CD8-positive, alpha-beta memory T cell (primary cell): ENCODE measurements around the gene ARHGEF25. TPM values are rescaled to one million over a fixed set of nuclear protein-coding genes. Genes with fewer than 3 reads are reported as not detected.

ENCODE experiments used
- CTCF ChIA-PET: fragments of 350-600 bp; sonication (Branson Sonifier 250); formaldehyde crosslinking; loops from one replicate; lab custom pipeline; 2021; ENCODE audit warnings: antibody characterized with exemption; lab: Charles Lee
- POLR2A ChIA-PET: fragments of 350-600 bp; sonication (Branson Sonifier 250); formaldehyde crosslinking; loops from one replicate; lab custom pipeline; 2021; ENCODE audit warnings: antibody characterized with exemption; lab: Charles Lee
- DNase-seq, 5 donors: peaks; one replicate each; pipeline versions ENCODE4 v3.0.0 to v3.0.0-alpha.2; 2020 to 2022; ENCODE audit warnings: mixed read lengths in 1 of 5
- H3K27ac ChIP-seq: one replicate; pipeline ENCODE4 v1.7.0; 2013; ENCODE audit warnings: low read depth, mild to moderate bottlenecking, low read length, moderate library complexity
- H3K27me3 ChIP-seq: 2 replicates; pipeline ENCODE4 v1.7.0; 2013; ENCODE audit warnings: low read length, mild to moderate bottlenecking; ENCODE audit not compliant: insufficient read depth, poor library complexity, severe bottlenecking
- H3K36me3 ChIP-seq: 2 replicates; pipeline ENCODE4 v1.7.0; 2013; ENCODE audit warnings: mild to moderate bottlenecking, low read length, moderate library complexity; ENCODE audit not compliant: insufficient read depth
- H3K4me1 ChIP-seq: 2 replicates; pipeline ENCODE4 v1.7.0; 2013; ENCODE audit warnings: mild to moderate bottlenecking, low read length, moderate library complexity; ENCODE audit not compliant: insufficient read depth
- H3K4me3 ChIP-seq: 2 replicates; pipeline ENCODE4 v1.7.0; 2013; ENCODE audit warnings: mild to moderate bottlenecking, low read length
- H3K9me3 ChIP-seq: 2 replicates; pipeline ENCODE4 v1.7.0; 2013; ENCODE audit warnings: mild to moderate bottlenecking, low read length
- H3K27ac Mint-ChIP-seq, 8 donors: one replicate each; pipeline ENCODE4 v1.8.0; 2020 to 2021; ENCODE audit warnings: mixed read lengths in 8 of 8, mild to moderate bottlenecking in 6 of 8, inconsistent platforms in 3 of 8, moderate library complexity in 3 of 8
- H3K27me3 Mint-ChIP-seq, 2 donors: one replicate each; pipeline ENCODE4 v1.8.0; 2020 to 2021; ENCODE audit warnings: mixed read lengths in 2 of 2, mild to moderate bottlenecking in 1 of 2, moderate library complexity in 1 of 2
- H3K36me3 Mint-ChIP-seq, 3 donors: one replicate each; pipeline ENCODE4 v1.8.0; 2020 to 2021; ENCODE audit warnings: mixed read lengths in 3 of 3, inconsistent platforms in 1 of 3, mild to moderate bottlenecking in 1 of 3
- H3K4me1 Mint-ChIP-seq, 3 donors: one replicate each; pipeline ENCODE4 v1.8.0; 2020 to 2021; ENCODE audit warnings: mixed read lengths in 3 of 3, inconsistent platforms in 1 of 3, mild to moderate bottlenecking in 1 of 3
- H3K4me3 Mint-ChIP-seq, 7 donors: one replicate each; pipeline ENCODE4 v1.8.0; 2020 to 2021; ENCODE audit warnings: mixed read lengths in 7 of 7, mild to moderate bottlenecking in 6 of 7, moderate library complexity in 4 of 7, inconsistent platforms in 2 of 7
- H3K9me3 Mint-ChIP-seq, 5 donors: one replicate each; pipeline ENCODE4 v1.8.0; 2020 to 2022; ENCODE audit warnings: mixed read lengths in 5 of 5, mild to moderate bottlenecking in 3 of 5, moderate library complexity in 2 of 5, inconsistent platforms in 1 of 5
- polyA plus RNA-seq: library from polyadenylated mRNA; unstranded; fragments of 300-500 nt; fragmentation: Illumina TruSeq; gene quantifications from one replicate; pipeline ENCODE4 v1.2.3, GENCODE V29; 2021
- total RNA-seq, 2 experiments: library from RNA; stranded (reverse); gene quantifications; one replicate each; pipeline ENCODE4 v1.2.3, GENCODE V29; 2021

Gene ARHGEF25
- total and polyA plus RNA-seq, 3 experiments from 2014 or later: 1.4 to 1.9 TPM; not detected in 1

- Mint-ChIP-seq H3K27ac (peak overlapping the region in 1 of 8 donors; percentile 79), H3K4me1 (no peaks in the 10 kb centered on the region), H3K27me3 (peaks cover 0 to 2% of the 10 kb centered on the region in 2 donors), H3K4me3 (no peak overlapping the region), H3K36me3 (peaks cover 0 to 3% (median 0%) of the 10 kb centered on the region in 3 donors), H3K9me3 (no peaks in the 10 kb centered on the region)
- DNase-seq: no peak
- Histone ChIP-seq H3K4me3 (no peak overlapping the region), H3K36me3 (no peaks in the 10 kb centered on the region), H3K9me3 (no peaks in the 10 kb centered on the region), H3K27ac (no peak overlapping the region), H3K4me1 (no peaks in the 10 kb centered on the region), H3K27me3 (no peaks in the 10 kb centered on the region)
- POLR2A ChIA-PET: no interaction called here
- CTCF ChIA-PET: interaction anchor here (1.1 to 2.9 kb wide), 4 partner anchors 9 to 116 kb away, joined by 3 to 18 read pairs (median 12); partner anchors contain the start of gene B4GALNT1
Measured at GRCh38 chr12:57574795-57575194, 36.4 kb upstream of the ARHGEF25 start.

GRCh38 chr12:57575771-57576612 is 35.2 kb upstream of the ARHGEF25 start:
- POLR2A ChIA-PET: no interaction called here
- H3K36me3 ChIP-seq: no peaks in the 10 kb centered on the region
- Mint-ChIP-seq H3K36me3 (peaks cover 0 to 3% (median 0%) of the 10 kb centered on the region in 3 donors), H3K4me3 (no peak overlapping the region), H3K27ac (no peak overlapping the region), H3K4me1 (no peaks in the 10 kb centered on the region), H3K9me3 (no peaks in the 10 kb centered on the region), H3K27me3 (peaks cover 0 to 2% of the 10 kb centered on the region in 2 donors)
- H3K4me3 ChIP-seq: no peak overlapping the region
- no peaks in the 10 kb centered on the region for H3K9me3 ChIP-seq
- DNase-seq: no peak
- no peaks in the 10 kb centered on the region for H3K4me1 ChIP-seq
- CTCF ChIA-PET: interaction anchor here (0.8 to 2.9 kb wide), 5 partner anchors 7 to 117 kb away, joined by 3 to 18 read pairs (median 9); partner anchors contain the start of gene B4GALNT1
- no peaks in the 10 kb centered on the region for H3K27me3 ChIP-seq
- no peak overlapping the region for H3K27ac ChIP-seq

- H3K4me1 Mint-ChIP-seq: no peaks in the 10 kb centered on the region
- H3K27me3 Mint-ChIP-seq: peaks cover 0 to 2% of the 10 kb centered on the region in 2 donors
- Histone ChIP-seq H3K4me3 (no peak overlapping the region), H3K27me3 (no peaks in the 10 kb centered on the region), H3K4me1 (no peaks in the 10 kb centered on the region), H3K36me3 (no peaks in the 10 kb centered on the region), H3K27ac (no peak overlapping the region), H3K9me3 (no peaks in the 10 kb centered on the region)
- DNase-seq: no peak
- H3K4me3 Mint-ChIP-seq: no peak overlapping the region
- H3K36me3 Mint-ChIP-seq: peaks cover 0 to 3% (median 0%) of the 10 kb centered on the region in 3 donors
- ChIA-PET CTCF (interaction anchor here (2.8 to 2.9 kb wide), 2 partner anchors 44 to 57 kb away, joined by 9 to 18 read pairs; partner anchors contain the start of gene B4GALNT1), POLR2A (no interaction called here)
- no peaks in the 10 kb centered on the region for H3K9me3 Mint-ChIP-seq
- H3K27ac Mint-ChIP-seq: peak overlapping the region in 1 of 8 donors; percentile 15
Measured at GRCh38 chr12:57576613-57577160, 34.5 kb upstream of the ARHGEF25 start.

GRCh38 chr12:57577981-57578758 is 33.1 kb upstream of the ARHGEF25 start:
- H3K4me3 Mint-ChIP-seq: no peak overlapping the region
- H3K4me1 ChIP-seq: no peaks in the 10 kb centered on the region
- ChIA-PET POLR2A (no interaction called here), CTCF (no interaction called here)
- H3K4me1 Mint-ChIP-seq: peaks cover under 1 to 2% (median 1%) of the 10 kb centered on the region in 3 donors
- H3K36me3 Mint-ChIP-seq: peaks cover 0 to 3% (median 0%) of the 10 kb centered on the region in 3 donors
- no peak overlapping the region for H3K27ac ChIP-seq
- no peaks in the 10 kb centered on the region for H3K27me3 ChIP-seq
- H3K9me3 Mint-ChIP-seq: no peaks in the 10 kb centered on the region
- H3K27ac Mint-ChIP-seq: no peak overlapping the region
- H3K4me3 ChIP-seq: no peak overlapping the region
- H3K27me3 Mint-ChIP-seq: peaks cover 2% of the 10 kb centered on the region in 2 donors
- no peak for DNase-seq
- H3K9me3 ChIP-seq: no peaks in the 10 kb centered on the region
- no peaks in the 10 kb centered on the region for H3K36me3 ChIP-seq

GRCh38 chr12:57579011-57579410 is 32.2 kb upstream of the ARHGEF25 start:
- no peaks in the 10 kb centered on the region for H3K36me3 ChIP-seq
- no peaks in the 10 kb centered on the region for H3K9me3 ChIP-seq
- CTCF ChIA-PET: interaction anchor here (0.7 kb wide), 1 partner anchor 54 kb away, joined by 3 read pairs; the partner anchor contains the start of gene B4GALNT1
- H3K36me3 Mint-ChIP-seq: peaks cover 0 to 4% (median 0%) of the 10 kb centered on the region in 3 donors
- no peak overlapping the region for H3K27ac ChIP-seq
- no peaks in the 10 kb centered on the region for H3K4me1 ChIP-seq
- H3K4me3 Mint-ChIP-seq: no peak overlapping the region
- H3K27me3 ChIP-seq: no peaks in the 10 kb centered on the region
- H3K27ac Mint-ChIP-seq: no peak overlapping the region
- peaks cover 5 to 7% of the 10 kb centered on the region in 2 donors for H3K27me3 Mint-ChIP-seq
- no peak overlapping the region for H3K4me3 ChIP-seq
- no peaks in the 10 kb centered on the region for H3K9me3 Mint-ChIP-seq
- POLR2A ChIA-PET: interaction anchor here (0.6 kb wide), 1 partner anchor 99 kb away, joined by 3 read pairs; the partner anchor contains the start of gene ARHGAP9
- no peak for DNase-seq
- H3K4me1 Mint-ChIP-seq: peaks cover 5 to 7% (median 5%) of the 10 kb centered on the region in 3 donors

- no peak overlapping the region for H3K27ac Mint-ChIP-seq
- peaks cover 5 to 7% (median 5%) of the 10 kb centered on the region in 3 donors for H3K4me1 Mint-ChIP-seq
- ChIA-PET POLR2A (interaction anchor here (0.5 kb wide), 1 partner anchor 9 kb away, joined by 3 read pairs; no protein-coding TSS in a partner anchor), CTCF (interaction anchor here (0.7 to 7.0 kb wide), 5 partner anchors 28 to 65 kb away, joined by 3 to 85 read pairs (median 3); partner anchors contain the start of gene B4GALNT1)
- Histone ChIP-seq H3K9me3 (no peaks in the 10 kb centered on the region), H3K27ac (no peak overlapping the region), H3K27me3 (no peaks in the 10 kb centered on the region), H3K4me3 (no peak overlapping the region), H3K4me1 (no peaks in the 10 kb centered on the region), H3K36me3 (no peaks in the 10 kb centered on the region)
- H3K27me3 Mint-ChIP-seq: peaks cover 5 to 7% of the 10 kb centered on the region in 2 donors
- H3K4me3 Mint-ChIP-seq: no peak overlapping the region
- H3K9me3 Mint-ChIP-seq: no peaks in the 10 kb centered on the region
- peaks cover 0 to 4% (median 0%) of the 10 kb centered on the region in 3 donors for H3K36me3 Mint-ChIP-seq
- DNase-seq: no peak
Measured at GRCh38 chr12:57579677-57580465, 31.4 kb upstream of the ARHGEF25 start.

GRCh38 chr12:57580466-57580795 is 30.8 kb upstream of the ARHGEF25 start:
- H3K27ac ChIP-seq: no peak overlapping the region
- H3K36me3 Mint-ChIP-seq: peaks cover 0 to 4% (median 0%) of the 10 kb centered on the region in 3 donors
- no peaks in the 10 kb centered on the region for H3K4me1 ChIP-seq
- CTCF ChIA-PET: interaction anchor here (1.1 to 7.0 kb wide), 4 partner anchors 27 to 66 kb away, joined by 3 to 85 read pairs (median 19); partner anchors contain the start of gene B4GALNT1
- H3K36me3 ChIP-seq: no peaks in the 10 kb centered on the region
- DNase-seq: no peak
- H3K4me3 ChIP-seq: no peak overlapping the region
- no peaks in the 10 kb centered on the region for H3K27me3 ChIP-seq
- no peaks in the 10 kb centered on the region for H3K9me3 Mint-ChIP-seq
- no peak overlapping the region for H3K4me3 Mint-ChIP-seq
- POLR2A ChIA-PET: no interaction called here
- H3K4me1 Mint-ChIP-seq: peaks cover 5 to 7% (median 5%) of the 10 kb centered on the region in 3 donors
- H3K27me3 Mint-ChIP-seq: peaks cover 7 to 8% of the 10 kb centered on the region in 2 donors
- H3K27ac Mint-ChIP-seq: no peak overlapping the region
- no peaks in the 10 kb centered on the region for H3K9me3 ChIP-seq
